IMR-90 (cell line): ENCODE results near the gene MCUB. TPM values are rescaled to one million over a fixed set of nuclear protein-coding genes. Genes with fewer than 3 reads are reported as not detected.

Source experiments
- ATAC-seq: fragments of 200-7000 bp; cut with Tn5 transposase; 2 replicates; pipeline ENCODE4 v1.9.1; 2020; ENCODE audit warnings: low read depth, mild to moderate bottlenecking, moderate library complexity
- BruUV-seq: library from RNA; stranded (reverse); fragments of 400-500 nt; replicated peaks from 2 replicates; lab custom pipeline; 2021; lab: Mats Ljungman, UMichigan
- CTCF ChIA-PET: fragments of 300-600 bp; formaldehyde crosslinking; extraction: SDS; loops from one replicate; lab custom pipeline; 2021; ENCODE audit warnings: antibody characterized with exemption; lab: Yijun Ruan, JAX
- POLR2A ChIA-PET: fragments of 300-600 bp; sonication (Branson Sonifier 250); formaldehyde crosslinking; loops from one replicate; lab custom pipeline; 2022; ENCODE audit warnings: antibody characterized with exemption; ENCODE audit not compliant: unreplicated experiment; lab: Charles Lee
- DNase-seq: peaks from one replicate; pipeline ENCODE4 v3.0.0; 2013
- H2AFZ ChIP-seq: replicated peaks from 2 replicates; pipeline ENCODE3; 2013; ENCODE audit warnings: low read length, mild to moderate bottlenecking; ENCODE audit not compliant: poor library complexity
- H2AK5ac ChIP-seq: 2 replicates; pipeline ENCODE4 v1.6.1; 2013; ENCODE audit warnings: low read depth, low read length, inconsistent platforms
- H2AK9ac ChIP-seq: replicated peaks from 2 replicates; pipeline ENCODE3; 2013; ENCODE audit warnings: mild to moderate bottlenecking, low read depth, low read length, moderate library complexity; ENCODE audit not compliant: poor library complexity
- H2BK120ac ChIP-seq: 2 replicates; pipeline ENCODE4 v1.6.1; 2013; ENCODE audit warnings: low read depth, low read length, inconsistent platforms
- H2BK15ac ChIP-seq: 3 replicates; pipeline ENCODE4 v1.6.1; 2013; ENCODE audit warnings: low read depth, low read length, inconsistent platforms
- H2BK20ac ChIP-seq: 2 replicates; pipeline ENCODE4 v1.6.1; 2013; ENCODE audit warnings: low read depth, mild to moderate bottlenecking, inconsistent platforms, low read length, moderate library complexity
- H2BK5ac ChIP-seq: 2 replicates; pipeline ENCODE4 v1.6.1; 2013; ENCODE audit warnings: mild to moderate bottlenecking, low read depth, low read length, inconsistent platforms; ENCODE audit not compliant: poor library complexity, severe bottlenecking
- H3K14ac ChIP-seq: replicated peaks from 2 replicates; pipeline ENCODE4 v1.6.1; 2013; ENCODE audit warnings: low read depth, low read length, inconsistent platforms
- H3K18ac ChIP-seq: 2 replicates; pipeline ENCODE4 v1.6.1; 2013; ENCODE audit warnings: low read depth, low read length, control low read depth
- H3K23ac ChIP-seq: 2 replicates; pipeline ENCODE4 v1.6.1; 2013; ENCODE audit warnings: low read depth, low read length, inconsistent platforms
- H3K27ac ChIP-seq: 2 replicates; pipeline ENCODE4 v1.5.1; 2013; ENCODE audit warnings: mild to moderate bottlenecking, control low read depth, low read length; ENCODE audit not compliant: insufficient read depth
- H3K27me3 ChIP-seq: 2 replicates; pipeline ENCODE4 v1.6.1; 2013; ENCODE audit warnings: low read length; ENCODE audit not compliant: control insufficient read depth, insufficient read depth
- H3K36me3 ChIP-seq: 2 replicates; pipeline ENCODE4 v1.6.1; 2013; ENCODE audit warnings: low read length, mixed read lengths; ENCODE audit not compliant: control insufficient read depth, insufficient read depth
- H3K4ac ChIP-seq: 2 replicates; pipeline ENCODE4 v1.6.1; 2013; ENCODE audit warnings: low read depth, low read length, inconsistent platforms
- H3K4me1 ChIP-seq: 2 replicates; pipeline ENCODE4 v1.6.1; 2013; ENCODE audit warnings: low read length, mixed read lengths; ENCODE audit not compliant: control insufficient read depth, insufficient read depth
- H3K4me2 ChIP-seq: 2 replicates; pipeline ENCODE4 v1.6.1; 2013; ENCODE audit warnings: low read depth, mild to moderate bottlenecking, control low read depth, low read length, moderate library complexity
- H3K4me3 ChIP-seq: 2 replicates; pipeline ENCODE4 v1.5.1; 2013; ENCODE audit warnings: low read depth, mild to moderate bottlenecking, control low read depth, low read length, moderate library complexity; ENCODE audit not compliant: insufficient read depth
- H3K56ac ChIP-seq: 2 replicates; pipeline ENCODE4 v1.6.1; 2013; ENCODE audit warnings: low read length, inconsistent platforms; ENCODE audit not compliant: insufficient read depth; ENCODE audit errors: extremely low read depth
- H3K79me1 ChIP-seq, 2 experiments: 2 replicates each; pipeline ENCODE4 v1.6.1; 2013; ENCODE audit warnings: low read length in 2 of 2, inconsistent platforms in 1 of 2, low read depth in 1 of 2
- H3K9ac ChIP-seq: 2 replicates; pipeline ENCODE4 v1.6.1; 2013; ENCODE audit warnings: low read depth, low read length, control low read depth
- H3K9me1 ChIP-seq: 2 replicates; pipeline ENCODE4 v1.6.1; 2013; ENCODE audit warnings: low read length, inconsistent platforms; ENCODE audit not compliant: insufficient read depth
- H3K9me3 ChIP-seq: 2 replicates; pipeline ENCODE4 v1.6.1; 2013; ENCODE audit warnings: low read length; ENCODE audit not compliant: control insufficient read depth, insufficient read depth
- H4K20me1 ChIP-seq: 2 replicates; pipeline ENCODE4 v1.6.1; 2013; ENCODE audit warnings: low read length, inconsistent platforms; ENCODE audit not compliant: insufficient read depth
- H4K5ac ChIP-seq: 2 replicates; pipeline ENCODE4 v1.6.1; 2013; ENCODE audit warnings: mild to moderate bottlenecking, low read depth, low read length, control low read depth
- H4K8ac ChIP-seq, 2 experiments: 2 replicates each; pipeline ENCODE4 v1.6.1; 2013; ENCODE audit warnings: low read depth in 2 of 2, low read length in 2 of 2, control low read depth in 1 of 2, inconsistent platforms in 1 of 2
- H4K91ac ChIP-seq: 2 replicates; pipeline ENCODE4 v1.6.1; 2013; ENCODE audit warnings: low read depth, low read length, inconsistent platforms; ENCODE audit not compliant: insufficient read depth
- CHD1 ChIP-seq: IDR thresholded peaks from 2 replicates; pipeline ENCODE4 v1.6.1; 2012; ENCODE audit warnings: low read depth, low read length, improper control_type of control experiment
- FOS ChIP-seq: fragments of 150-350 bp; IDR thresholded peaks from 2 replicates; pipeline ENCODE4 v1.6.1; 2016; ENCODE audit warnings: low read depth, low read length
- RAD21 ChIP-seq: IDR thresholded peaks from 2 replicates; pipeline ENCODE4 v1.6.1; 2012; ENCODE audit warnings: low read length, improper control_type of control experiment
- RFX5 ChIP-seq: IDR thresholded peaks from 2 replicates; pipeline ENCODE4 v1.8.0; 2012; ENCODE audit warnings: low read depth, mild to moderate bottlenecking, low read length, moderate library complexity
- WGBS, 2 experiments: methylation state at CpG; one replicate each; pipeline versions ENCODE4 v1.1.5 to v1.1.7; 2013; ENCODE audit warnings: missing lambda C conversion rate in 2 of 2; ENCODE audit not compliant: insufficient read length in 1 of 2; ENCODE audit errors: extremely low coverage in 2 of 2; 5-methylcytosine and 5-hydroxymethylcytosine counted together
- dilution Hi-C: fragments of 300-500 bp; cut with HindIII; formaldehyde crosslinking; loops from one replicate; pipeline ENCODE4 v1.14.3; 2018; ENCODE audit warnings: low sequenced_read_pairs; ENCODE audit not compliant: unreplicated experiment
- in situ Hi-C: fragments of 300-500 bp; cut with MboI; formaldehyde crosslinking; loops from 3 replicates; pipeline ENCODE4 v1.14.3; 2019; ENCODE audit warnings: low sequenced_read_pairs, inconsistent platforms, mixed read lengths
- intact Hi-C: fragments of 100-400 bp; cut with micrococcal nuclease; formaldehyde crosslinking; loops from 2 replicates; pipeline ENCODE4 v1.10.0; 2022
- polyA plus RNA-seq, 3 experiments: library from polyadenylated mRNA; depleted of rRNA; stranded (reverse); fragments of >200 nt; gene quantifications; 2 replicates each; pipeline ENCODE4 v1.2.3, GENCODE V29; 2012; ENCODE audit warnings: low replicate concordance in 1 of 3
- total RNA-seq: library from RNA; depleted of rRNA; stranded (reverse); fragments of >200 nt; gene quantifications from 2 replicates; pipeline ENCODE4 v1.2.3, GENCODE V29; 2012

The MCUB gene
- total and polyA plus RNA-seq, 2 of the 4 experiments (the other 2 are of a cell fraction) = 18.5 to 20.4 TPM

DNA sequence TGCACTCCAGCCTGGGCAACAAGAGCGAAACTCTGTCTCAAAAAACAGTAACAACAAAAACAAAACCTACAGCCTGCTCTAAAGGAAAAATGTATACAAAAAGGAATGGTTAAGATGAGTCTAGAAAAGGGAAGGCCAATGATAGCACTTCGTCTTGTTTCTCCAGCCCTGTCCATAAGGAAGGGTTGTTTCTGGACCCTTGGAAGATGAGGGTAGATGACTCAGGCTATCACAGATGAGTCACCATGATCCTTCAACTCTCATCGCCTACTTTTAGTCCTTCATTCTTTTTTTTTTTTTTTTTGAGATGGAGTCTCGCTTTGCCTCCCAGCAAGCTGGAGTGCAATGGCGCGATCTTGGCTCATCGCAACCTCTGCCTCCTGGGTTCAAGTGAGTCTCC is 161.0 kb downstream of the MCUB start:
- Histone ChIP-seq H3K4ac (no peak overlapping the region), H3K4me1 (0 out of 2 replicates have a peak, but pooled peaks cover 3% of the 10 kb centered on the region), H4K8ac (no peak overlapping the region), H2BK120ac (no peak overlapping the region), H2AFZ (no peak overlapping the region), H2BK15ac (no peak overlapping the region), H4K91ac (no peak overlapping the region), H3K4me2 (no peak overlapping the region), H3K23ac (no peak overlapping the region; the same call in 1 of the 2 replicates), H2BK5ac (no peak overlapping the region), H3K27ac (no peak overlapping the region), H2AK5ac (no peak overlapping the region), H3K18ac (no peak overlapping the region), H3K9me1 (no peaks in the 10 kb centered on the region), H3K36me3 (no peaks in the 10 kb centered on the region), H3K14ac (no peak overlapping the region; the same call in 1 of the 2 replicates), H2BK20ac (0 out of 2 replicates have a peak overlapping the region, but pooled peaks have one; percentile 3), H3K9me3 (peaks cover 2% of the 10 kb centered on the region; the same call in 1 of the 2 replicates), H4K5ac (no peak overlapping the region), H3K9ac (no peak overlapping the region), H3K79me1 (peaks cover 16 to 19% of the 10 kb centered on the region in 2 experiments), H2AK9ac (no peak overlapping the region), H4K20me1 (no peaks in the 10 kb centered on the region), H3K56ac (no peak overlapping the region), H3K4me3 (no peak overlapping the region), H3K27me3 (no peaks in the 10 kb centered on the region)
- intact Hi-C loops (no loop called here), in situ Hi-C loops (loop anchor here (10.0 kb wide), 1 partner anchor 286 kb away; the partner anchor contains the start of gene SEC24B), dilution Hi-C loops (no loop called here)
- WGBS, 2 experiments = no CpG with 5 or more reads among the region's 7 CpGs
- peak; percentile 70 for DNase-seq
- CTCF ChIA-PET = no interaction called here
- 0 out of 2 replicates have a peak, but pooled peaks have one; percentile 27 for ATAC-seq
- TF ChIP-seq RAD21 (no peak), FOS (peak; percentile 53; the same call in 1 of the 2 replicates), CHD1 (no peak), RFX5 (no peak)
- no TSS peak for BruUV-seq
- POLR2A ChIA-PET = no interaction called here
